OCI-LY7 (cell line): ENCODE data around the gene AS3MT. TPM values are rescaled to one million over a fixed set of nuclear protein-coding genes. Genes with fewer than 3 reads are reported as not detected.

Experiments
- BruUV-seq: library from RNA; stranded (reverse); fragments of 400-500 nt; replicated peaks from 2 replicates; lab custom pipeline; 2021; lab: Mats Ljungman, UMichigan
- CTCF ChIA-PET: fragments of 300-600 bp; sonication (Branson Sonifier 250); formaldehyde crosslinking; loops from one replicate; lab custom pipeline; 2022; ENCODE audit warnings: antibody characterized with exemption; ENCODE audit not compliant: unreplicated experiment; lab: Charles Lee
- POLR2A ChIA-PET: fragments of 300-600 bp; sonication (Branson Sonifier 250); formaldehyde crosslinking; loops from one replicate; lab custom pipeline; 2022; ENCODE audit warnings: antibody characterized with exemption; lab: Charles Lee
- DNase-seq: peaks from one replicate; pipeline ENCODE4 v3.0.0-alpha.2; 2015; ENCODE audit warnings: low spot score
- H2AFZ ChIP-seq: fragments of 200-600 bp; sonication (generic), shearing (Covaris generic); 2 replicates; pipeline ENCODE4 v1.6.1; 2014; ENCODE audit warnings: mild to moderate bottlenecking, antibody characterized with exemption, low read length, moderate library complexity
- H3K27ac ChIP-seq: fragments of 200-600 bp; sonication (generic); 2 replicates; pipeline ENCODE4 v1.5.1; 2014; ENCODE audit warnings: mixed run types, low read depth, mild to moderate bottlenecking, moderate library complexity, low read length, inconsistent platforms; ENCODE audit not compliant: poor library complexity, severe bottlenecking
- H3K36me3 ChIP-seq: fragments of 200-600 bp; sonication (generic); 2 replicates; pipeline ENCODE4 v1.6.1; 2014; ENCODE audit warnings: mild to moderate bottlenecking, antibody characterized with exemption, low read length, moderate library complexity, mixed read lengths; ENCODE audit not compliant: insufficient read depth
- H3K4me1 ChIP-seq: fragments of 200-600 bp; sonication (generic); 2 replicates; pipeline ENCODE4 v1.5.1; 2014; ENCODE audit warnings: mild to moderate bottlenecking, low read length; ENCODE audit not compliant: insufficient read depth, poor library complexity, severe bottlenecking
- H3K4me2 ChIP-seq: fragments of 200-600 bp; sonication (generic); 2 replicates; pipeline ENCODE4 v1.6.1; 2014; ENCODE audit warnings: mild to moderate bottlenecking, low read length
- H3K4me3 ChIP-seq: fragments of 200-600 bp; sonication (generic); 2 replicates; pipeline ENCODE4 v1.5.1; 2014; ENCODE audit warnings: mild to moderate bottlenecking, low read depth, low read length; ENCODE audit not compliant: poor library complexity, severe bottlenecking
- H3K79me2 ChIP-seq: fragments of 200-600 bp; sonication (generic); 2 replicates; pipeline ENCODE4 v1.6.1; 2016; ENCODE audit warnings: low read depth, mild to moderate bottlenecking, low read length, moderate library complexity, mixed read lengths; ENCODE audit not compliant: insufficient read depth
- H3K9me2 ChIP-seq: fragments of 200-600 bp; sonication (generic); 2 replicates; pipeline ENCODE4 v1.6.1; 2016; ENCODE audit warnings: mild to moderate bottlenecking, low read length, mixed read lengths; ENCODE audit not compliant: insufficient read depth
- H3K9me3 ChIP-seq: fragments of 200-600 bp; sonication (generic); 2 replicates; pipeline ENCODE4 v1.6.1; 2014; ENCODE audit warnings: mild to moderate bottlenecking, mixed run types, low read length, mixed read lengths
- H4K20me1 ChIP-seq: fragments of 200-600 bp; sonication (generic); 2 replicates; pipeline ENCODE4 v1.6.1; 2014; ENCODE audit warnings: mild to moderate bottlenecking, antibody characterized with exemption, low read length, moderate library complexity, mixed read lengths; ENCODE audit not compliant: insufficient read depth
- EZH2phosphoT487 ChIP-seq: fragments of 200-600 bp; sonication (generic); IDR thresholded peaks from 2 replicates; pipeline ENCODE4 v1.6.1; 2018; ENCODE audit warnings: low read depth, borderline replicate concordance, mild to moderate bottlenecking, mixed run types, antibody characterized with exemption, low read length, moderate library complexity, mixed read lengths
- intact Hi-C: fragments of 100-400 bp; cut with micrococcal nuclease; formaldehyde crosslinking; loops from one replicate; pipeline ENCODE4 v1.10.0; 2022; ENCODE audit not compliant: unreplicated experiment
- small RNA-seq: library from RNA; depleted of rRNA; stranded (forward); fragments of <200 nt; gene quantifications from one replicate; pipeline ENCODE3, GENCODE V24; 2014
- total RNA-seq, 2 experiments: library from RNA; depleted of rRNA in 1 of 2; stranded (reverse); fragments of >200 nt in 1 of 2; shearing (Covaris generic) in 1 of 2; gene quantifications; 2 replicates each; pipeline ENCODE4 v1.2.3, GENCODE V29; 2014 to 2022
- TF ChIP-seq, protein P1 (sequence below): fragments of 200-600 bp; sonication (generic); conservative IDR thresholded peaks from 2 replicates; pipeline ENCODE4 v1.5.1; 2014; ENCODE audit warnings: mild to moderate bottlenecking, antibody characterized with exemption, low read length, moderate library complexity, mixed read lengths

The AS3MT gene
- total RNA-seq, 2 experiments from 2014 or later: not detected

DNA sequence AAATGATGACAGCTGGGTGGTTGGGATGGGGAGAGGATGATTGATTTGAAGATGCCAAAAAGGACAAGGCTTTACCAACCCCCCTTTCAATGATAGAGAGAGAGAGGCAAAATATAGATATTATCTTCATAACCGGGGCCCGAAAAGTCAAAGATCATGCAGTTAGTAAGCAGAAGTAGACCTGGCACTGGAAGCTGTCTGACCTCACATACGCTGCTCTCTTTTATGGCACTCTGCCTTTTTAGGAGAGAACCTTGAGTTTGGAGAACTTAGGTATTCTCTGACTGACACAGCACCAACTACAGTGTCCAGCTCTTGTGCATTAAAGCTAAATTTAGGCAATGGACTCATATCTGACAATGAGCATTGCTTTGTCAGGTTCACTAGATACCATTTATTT lies 79.5 kb downstream of the AS3MT start:
- no peak overlapping the region for H3K4me3 ChIP-seq
- H3K27ac ChIP-seq: no peak overlapping the region
- TF ChIP-seq EZH2phosphoT487: no peak
- TF ChIP-seq, protein P1, sequence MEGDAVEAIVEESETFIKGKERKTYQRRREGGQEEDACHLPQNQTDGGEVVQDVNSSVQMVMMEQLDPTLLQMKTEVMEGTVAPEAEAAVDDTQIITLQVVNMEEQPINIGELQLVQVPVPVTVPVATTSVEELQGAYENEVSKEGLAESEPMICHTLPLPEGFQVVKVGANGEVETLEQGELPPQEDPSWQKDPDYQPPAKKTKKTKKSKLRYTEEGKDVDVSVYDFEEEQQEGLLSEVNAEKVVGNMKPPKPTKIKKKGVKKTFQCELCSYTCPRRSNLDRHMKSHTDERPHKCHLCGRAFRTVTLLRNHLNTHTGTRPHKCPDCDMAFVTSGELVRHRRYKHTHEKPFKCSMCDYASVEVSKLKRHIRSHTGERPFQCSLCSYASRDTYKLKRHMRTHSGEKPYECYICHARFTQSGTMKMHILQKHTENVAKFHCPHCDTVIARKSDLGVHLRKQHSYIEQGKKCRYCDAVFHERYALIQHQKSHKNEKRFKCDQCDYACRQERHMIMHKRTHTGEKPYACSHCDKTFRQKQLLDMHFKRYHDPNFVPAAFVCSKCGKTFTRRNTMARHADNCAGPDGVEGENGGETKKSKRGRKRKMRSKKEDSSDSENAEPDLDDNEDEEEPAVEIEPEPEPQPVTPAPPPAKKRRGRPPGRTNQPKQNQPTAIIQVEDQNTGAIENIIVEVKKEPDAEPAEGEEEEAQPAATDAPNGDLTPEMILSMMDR: no peak
- no peaks in the 10 kb centered on the region for H3K9me2 ChIP-seq
- BruUV-seq: no TSS peak
- H4K20me1 ChIP-seq: no peaks in the 10 kb centered on the region
- ChIA-PET CTCF (no interaction called here), POLR2A (no interaction called here)
- H3K4me2 ChIP-seq: no peak overlapping the region
- DNase-seq: no peak
- H3K79me2 ChIP-seq: no peaks in the 10 kb centered on the region
- no peaks in the 10 kb centered on the region for H3K4me1 ChIP-seq
- H3K9me3 ChIP-seq: no peaks in the 10 kb centered on the region
- no peaks in the 10 kb centered on the region for H3K36me3 ChIP-seq
- H2AFZ ChIP-seq: no peak overlapping the region
- intact Hi-C loops: no loop called here

DNA sequence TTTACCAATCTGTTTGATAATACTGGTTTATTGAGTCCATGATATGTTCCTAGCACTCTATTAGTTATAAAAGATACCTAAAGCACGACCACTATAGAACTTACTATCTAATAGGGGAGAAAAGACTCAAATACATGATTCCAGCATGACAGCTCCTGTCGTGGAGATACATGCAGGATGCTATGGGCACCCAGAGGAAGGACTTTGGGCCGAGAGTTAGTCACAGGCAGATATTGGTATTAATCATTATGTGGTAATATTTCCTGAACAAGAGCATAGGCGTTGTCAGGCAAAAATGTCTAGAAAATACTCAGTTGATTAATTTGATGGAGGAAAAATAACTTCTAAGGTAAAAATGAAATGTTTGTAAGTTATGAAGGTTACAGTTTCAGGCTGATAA lies 80.6 kb downstream of the AS3MT start:
- no peak overlapping the region for H2AFZ ChIP-seq
- TF ChIP-seq, protein P1: no peak
- TF ChIP-seq EZH2phosphoT487: no peak
- no peak for DNase-seq
- H3K36me3 ChIP-seq: no peaks in the 10 kb centered on the region
- intact Hi-C loops: no loop called here
- no peaks in the 10 kb centered on the region for H3K4me1 ChIP-seq
- no peaks in the 10 kb centered on the region for H3K9me2 ChIP-seq
- ChIA-PET POLR2A (no interaction called here), CTCF (no interaction called here)
- H4K20me1 ChIP-seq: no peaks in the 10 kb centered on the region
- H3K4me2 ChIP-seq: no peak overlapping the region
- H3K27ac ChIP-seq: no peak overlapping the region
- no TSS peak for BruUV-seq
- H3K4me3 ChIP-seq: no peak overlapping the region
- no peaks in the 10 kb centered on the region for H3K9me3 ChIP-seq
- no peaks in the 10 kb centered on the region for H3K79me2 ChIP-seq

DNA sequence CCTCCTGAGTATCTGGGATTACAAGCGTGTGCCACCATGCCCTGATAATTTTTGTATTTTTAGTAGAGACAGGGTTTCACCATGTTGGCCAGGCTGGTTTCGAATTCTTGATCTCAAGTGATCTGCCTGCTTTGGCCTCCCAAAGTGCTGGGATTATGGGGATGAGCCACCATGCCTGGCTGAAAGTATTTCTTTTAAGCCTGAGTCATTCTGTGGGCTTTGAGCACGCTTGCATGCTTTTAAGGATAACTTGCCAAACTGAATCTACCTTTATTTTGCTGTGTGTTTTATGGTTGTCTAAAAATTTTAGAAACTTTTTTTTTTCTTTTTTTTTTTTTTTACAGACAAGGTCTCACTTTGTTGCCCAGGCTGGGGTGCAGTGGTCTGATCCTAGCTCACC lies 82.0 kb downstream of the AS3MT start:
- Histone ChIP-seq H3K79me2 (no peaks in the 10 kb centered on the region), H3K4me2 (no peak overlapping the region), H3K9me3 (no peaks in the 10 kb centered on the region), H3K27ac (no peak overlapping the region), H3K4me1 (no peaks in the 10 kb centered on the region), H3K4me3 (no peak overlapping the region), H2AFZ (no peak overlapping the region), H3K36me3 (no peaks in the 10 kb centered on the region), H3K9me2 (no peaks in the 10 kb centered on the region), H4K20me1 (no peaks in the 10 kb centered on the region)
- TF ChIP-seq, protein P1: no peak
- no peak for TF ChIP-seq EZH2phosphoT487
- no TSS peak for BruUV-seq
- POLR2A ChIA-PET: interaction anchor here (0.7 to 0.8 kb wide), 4 partner anchors 14 to 728 kb away, joined by 3 to 6 read pairs (median 4); no protein-coding TSS in a partner anchor
- CTCF ChIA-PET: no interaction called here
- intact Hi-C loops: no loop called here
- no peak for DNase-seq

Small RNAs within 50 kb of the gene (small RNA-seq; reads per million reads assigned to genes)
- gene AS3MT (not detected), gene RF00026 (not detected)

Other genes with a start within 250 kb of the AS3MT start
- gene TRIM8, start 225.0 kb upstream of the AS3MT start, total RNA-seq (2014; rRNA removed; shearing (Covaris generic)): 54.2 and 67.3 TPM in 2 replicates
- gene TRIM8, start 225.0 kb upstream of the AS3MT start, total RNA-seq (2022): 73.1 and 92.1 TPM in 2 replicates
- 7.3 and 8.1 TPM in 2 replicates for gene ARL3, start 155.1 kb upstream of the AS3MT start, total RNA-seq (2014; rRNA removed; shearing (Covaris generic))
- gene ARL3, start 155.1 kb upstream of the AS3MT start, total RNA-seq (2022): 11.7 and 12.5 TPM in 2 replicates
- gene SFXN2, start 154.8 kb upstream of the AS3MT start, total RNA-seq (2014; rRNA removed; shearing (Covaris generic)): 26.9 and 38.1 TPM in 2 replicates
- 43.0 and 45.1 TPM in 2 replicates for gene SFXN2, start 154.8 kb upstream of the AS3MT start, total RNA-seq (2022)
- 12.5 and 17.6 TPM in 2 replicates for gene WBP1L, start 125.5 kb upstream of the AS3MT start, total RNA-seq (2014; rRNA removed; shearing (Covaris generic))
- 22.3 and 24.4 TPM in 2 replicates for gene WBP1L, start 125.5 kb upstream of the AS3MT start, total RNA-seq (2022)
- not detected in 2 replicates for gene CYP17A1, start 32.1 kb upstream of the AS3MT start, total RNA-seq (2014; rRNA removed; shearing (Covaris generic))
- gene CYP17A1, start 32.1 kb upstream of the AS3MT start, total RNA-seq (2022): not detected in 2 replicates
- 2.8 and 3.3 TPM in 2 replicates for gene BORCS7, start 15.2 kb upstream of the AS3MT start, total RNA-seq (2014; rRNA removed; shearing (Covaris generic))
- gene BORCS7, start 15.2 kb upstream of the AS3MT start, total RNA-seq (2022): 4.5 and 5.6 TPM in 2 replicates
- gene CNNM2, start 48.8 kb downstream of the AS3MT start, total RNA-seq (2014; rRNA removed; shearing (Covaris generic)): 5.8 and 7.2 TPM in 2 replicates
- 6.6 and 7.9 TPM in 2 replicates for gene CNNM2, start 48.8 kb downstream of the AS3MT start, total RNA-seq (2022)